GM20431 (cell line): ENCODE measurements around the gene NPHP4.
"Not testable (repeated sequence)": the region's sequence is repeated elsewhere in the genome, so short reads cannot be mapped to it uniquely, and the experiment has no call there.

Source experiments
- in situ Hi-C: fragments of 300-500 bp; cut with MseI, MboI; formaldehyde crosslinking; loops from one replicate; pipeline ENCODE4 v1.15.0; 2020; ENCODE audit warnings: low sequenced_read_pairs; ENCODE audit not compliant: unreplicated experiment

NPHP4 gene

GRCh38 chr1:5906116-5906515 lies 86.1 kb downstream of the NPHP4 start:
- in situ Hi-C loops: loop anchor here (25.0 kb wide), 1 partner anchor 394 kb away; no protein-coding TSS in a partner anchor

- in situ Hi-C loops: loop anchor here (25.0 kb wide), 1 partner anchor 393 kb away; no protein-coding TSS in a partner anchor
Observed at GRCh38 chr1:5905436-5905835, 86.8 kb downstream of the NPHP4 start.

DNA sequence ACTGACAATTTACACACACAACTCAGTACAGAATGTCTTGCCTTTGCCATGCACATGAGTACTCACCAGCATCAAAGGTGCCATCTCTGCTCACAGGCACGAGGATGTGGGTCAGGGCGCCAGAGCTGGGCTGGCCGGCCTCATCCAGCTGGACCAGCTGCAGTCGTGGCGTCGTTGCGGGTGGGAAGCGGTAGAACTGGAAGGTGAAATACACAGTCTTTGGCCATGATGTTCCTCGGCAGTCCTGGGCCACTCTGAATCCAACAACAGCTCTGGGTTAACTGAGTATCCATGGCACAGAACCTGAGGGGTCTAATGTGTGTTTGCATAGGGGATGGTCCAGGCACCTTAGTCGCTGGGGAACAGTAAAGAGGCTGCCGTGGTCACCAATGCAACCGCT lies 87.7 kb downstream of the NPHP4 start:
- in situ Hi-C loops: loop anchor here (25.0 kb wide), 1 partner anchor 392 kb away; no protein-coding TSS in a partner anchor

GRCh38 chr1:5903680-5904079 lies 88.5 kb downstream of the NPHP4 start:
- in situ Hi-C loops: loop anchor here (25.0 kb wide), 1 partner anchor 391 kb away; no protein-coding TSS in a partner anchor

DNA sequence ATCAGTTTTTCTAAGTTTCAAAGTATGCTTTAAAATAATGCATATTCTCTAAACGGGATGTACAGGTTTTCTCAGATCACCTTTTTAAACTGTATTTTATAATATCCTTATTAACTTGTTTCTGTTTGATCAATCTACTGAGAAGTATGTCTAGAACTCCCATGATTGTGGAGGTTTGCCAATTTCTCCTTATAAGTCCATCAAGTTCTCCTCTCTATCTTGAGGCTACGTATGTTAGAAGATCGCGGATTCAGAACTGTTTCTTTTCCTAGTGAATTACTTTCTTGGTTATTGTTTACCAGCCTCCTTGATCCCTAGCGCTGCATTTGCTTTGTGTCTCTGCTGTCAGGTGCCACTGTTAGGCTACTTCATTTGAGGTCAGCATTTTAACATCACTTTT lies 89.2 kb downstream of the NPHP4 start:
- in situ Hi-C loops: loop anchor here (25.0 kb wide), 1 partner anchor 391 kb away; no protein-coding TSS in a partner anchor

DNA sequence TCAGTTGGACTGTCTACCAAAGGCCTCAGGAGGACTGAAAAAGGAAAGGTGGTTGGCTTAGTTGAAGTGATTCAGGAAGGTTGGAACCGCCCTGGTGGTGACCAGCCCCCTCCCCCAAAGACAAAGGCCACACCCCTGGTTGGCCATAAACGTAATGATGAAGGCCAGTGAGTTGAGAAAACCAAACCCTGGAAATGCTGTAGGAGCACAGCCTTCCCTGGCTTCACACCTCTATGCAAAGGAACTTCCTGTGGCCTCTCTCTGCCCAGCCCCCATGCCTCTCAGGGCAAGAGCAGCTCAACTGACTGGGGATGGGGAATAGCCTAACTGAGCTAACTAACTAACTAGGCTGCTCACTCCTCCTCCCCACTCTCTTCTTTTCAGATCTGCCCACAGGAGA lies 90.4 kb downstream of the NPHP4 start:
- in situ Hi-C loops: loop anchor here (25.0 kb wide), 1 partner anchor 390 kb away; no protein-coding TSS in a partner anchor

DNA sequence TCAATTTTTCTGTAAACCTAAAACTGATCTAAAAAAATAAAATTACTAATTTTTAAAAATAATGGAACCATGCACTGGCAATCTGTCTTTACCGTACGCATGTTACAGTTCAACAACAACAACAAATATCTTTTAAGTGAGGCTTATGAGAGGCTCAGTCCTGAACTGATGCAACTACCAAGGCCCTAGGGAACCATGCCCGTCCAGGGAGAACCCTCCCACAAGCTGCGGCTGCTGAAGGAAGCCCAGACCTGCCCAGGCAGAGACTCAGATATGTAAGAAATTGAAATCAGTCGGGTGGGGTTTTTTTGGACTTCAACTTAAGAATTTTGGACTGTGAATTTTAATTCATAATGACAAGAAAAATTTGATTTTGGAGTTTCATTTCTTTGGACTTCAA lies 91.1 kb downstream of the NPHP4 start:
- in situ Hi-C loops: loop anchor here (25.0 kb wide), 1 partner anchor 389 kb away; no protein-coding TSS in a partner anchor

GRCh38 chr1:5898266-5898665 lies 94.0 kb downstream of the NPHP4 start:
- in situ Hi-C loops: no loop called here

GRCh38 chr1:5896706-5897660 lies 95.2 kb downstream of the NPHP4 start:
- in situ Hi-C loops: no loop called here

- in situ Hi-C loops: no loop called here
Observed at GRCh38 chr1:5895446-5896406, 96.5 kb downstream of the NPHP4 start.

DNA sequence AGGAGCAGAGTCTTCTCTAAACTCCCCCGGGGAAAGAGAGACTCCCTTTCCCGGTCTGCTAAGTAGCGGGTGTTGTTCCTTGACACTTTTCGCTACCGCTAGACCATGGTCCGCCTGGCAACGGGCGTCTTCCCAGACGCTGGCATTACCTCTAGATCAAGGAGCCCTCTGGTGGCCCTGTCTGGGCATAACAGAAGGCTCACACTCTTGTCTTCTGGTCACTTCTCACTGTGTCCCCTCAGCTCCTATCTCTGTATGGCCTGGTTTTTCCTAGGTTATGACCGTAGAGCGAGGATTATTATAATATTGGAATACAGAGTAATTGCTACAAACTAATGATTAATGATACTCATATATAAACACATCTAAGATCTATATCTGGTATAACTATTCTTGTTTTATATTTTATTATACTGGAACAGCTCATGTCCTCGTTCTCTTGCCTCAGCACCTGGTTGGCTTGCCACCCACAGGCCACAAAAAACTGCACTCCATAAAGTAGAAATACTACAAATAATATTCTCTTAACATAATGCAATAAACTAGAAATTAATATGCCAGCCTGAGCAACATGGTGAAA lies 98.4 kb downstream of the NPHP4 start:
- in situ Hi-C loops: not testable (repeated sequence)

- in situ Hi-C loops: no loop called here
Observed at GRCh38 chr1:5892329-5892728, 99.9 kb downstream of the NPHP4 start.

DNA sequence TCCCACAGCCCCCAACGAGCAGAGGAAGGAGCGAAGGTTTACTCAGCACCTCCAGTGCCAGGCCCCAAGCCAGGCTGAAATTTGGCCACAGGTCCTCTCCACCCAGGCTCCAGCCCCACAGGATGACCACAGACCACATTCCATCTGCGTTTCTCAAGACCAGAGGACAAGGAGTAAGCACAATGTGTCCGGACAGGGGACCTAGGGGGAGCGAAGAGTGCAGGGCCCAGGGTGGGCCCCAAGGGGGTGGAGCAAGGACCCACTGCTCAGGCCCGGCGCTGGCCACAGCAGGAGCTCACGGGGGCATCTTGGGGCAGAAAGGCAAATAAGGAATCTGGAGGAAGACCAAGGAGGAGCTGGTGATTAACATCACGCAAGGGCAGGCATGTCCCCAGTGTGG lies 100.5 kb downstream of the NPHP4 start:
- in situ Hi-C loops: no loop called here

- in situ Hi-C loops: no loop called here
Observed at GRCh38 chr1:5891137-5891536, 101.1 kb downstream of the NPHP4 start.

DNA sequence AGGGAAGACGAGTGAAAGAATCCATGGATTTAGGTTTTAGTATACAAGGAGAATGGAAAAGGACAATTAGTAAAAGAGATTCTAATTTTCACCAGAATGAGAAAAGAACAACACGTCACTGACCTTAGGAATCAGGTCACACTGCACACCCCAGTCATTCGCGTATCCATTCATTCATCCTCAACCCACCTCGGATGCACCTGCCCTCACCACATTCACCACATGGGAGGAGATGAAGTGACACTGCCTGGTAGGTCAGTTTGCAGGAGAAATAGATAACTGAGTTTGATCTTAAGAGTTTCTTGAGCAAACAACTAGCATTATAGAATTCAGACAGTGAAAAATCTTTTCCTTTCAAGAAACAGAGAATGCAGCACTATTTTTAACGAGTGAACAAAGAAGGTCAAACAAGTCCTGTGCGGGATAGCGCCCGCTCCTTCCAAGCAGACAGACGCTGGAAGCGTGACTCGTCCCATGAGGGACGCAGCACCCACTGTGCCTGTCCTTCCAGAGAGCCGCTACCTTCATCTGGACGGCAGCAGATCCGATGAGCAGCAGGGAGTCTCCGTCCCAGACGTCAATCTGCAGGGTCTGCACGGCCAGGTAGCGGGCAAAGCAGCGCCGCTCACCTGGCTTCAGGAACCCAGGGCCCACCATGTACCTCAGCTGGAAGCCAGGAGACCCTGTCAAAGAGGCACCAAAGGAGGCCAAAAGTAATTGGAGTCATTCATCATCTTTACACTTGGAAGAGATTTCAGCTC lies 101.7 kb downstream of the NPHP4 start:
- in situ Hi-C loops: no loop called here

GRCh38 chr1:5889901-5890300 lies 102.3 kb downstream of the NPHP4 start:
- in situ Hi-C loops: no loop called here

DNA sequence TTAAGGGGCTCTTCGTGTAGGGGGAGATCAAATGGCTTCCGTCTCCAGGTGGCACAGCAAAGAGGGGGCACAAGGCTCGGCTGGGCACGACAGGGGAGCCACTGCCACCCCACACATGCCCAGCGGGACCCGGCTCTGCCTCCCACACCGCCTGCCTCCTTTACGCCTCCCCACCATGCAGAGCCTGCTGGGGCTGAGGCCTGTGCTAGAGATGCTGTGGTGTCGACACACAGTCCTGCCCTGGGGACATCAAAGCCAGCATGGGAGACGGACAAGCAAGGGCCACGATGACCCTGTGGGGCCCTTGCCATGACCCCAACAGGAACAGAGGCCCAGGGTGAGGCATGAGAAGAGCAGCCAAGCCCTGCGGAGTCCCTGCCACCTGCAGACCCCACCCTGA lies 102.8 kb downstream of the NPHP4 start:
- in situ Hi-C loops: no loop called here

GRCh38 chr1:5888606-5889211 lies 103.5 kb downstream of the NPHP4 start:
- in situ Hi-C loops: no loop called here

- in situ Hi-C loops: no loop called here
Observed at GRCh38 chr1:5887971-5888361, 104.3 kb downstream of the NPHP4 start.
